Measurements from ENCODE around the gene ANXA6. TPM values are rescaled to one million over a fixed set of nuclear protein-coding genes. Genes with fewer than 3 reads are reported as not detected.

ANXA6 gene
- total RNA-seq, 4 donors from 2014 or later: 8.6 to 80.3 (median 24.9) TPM

DNA sequence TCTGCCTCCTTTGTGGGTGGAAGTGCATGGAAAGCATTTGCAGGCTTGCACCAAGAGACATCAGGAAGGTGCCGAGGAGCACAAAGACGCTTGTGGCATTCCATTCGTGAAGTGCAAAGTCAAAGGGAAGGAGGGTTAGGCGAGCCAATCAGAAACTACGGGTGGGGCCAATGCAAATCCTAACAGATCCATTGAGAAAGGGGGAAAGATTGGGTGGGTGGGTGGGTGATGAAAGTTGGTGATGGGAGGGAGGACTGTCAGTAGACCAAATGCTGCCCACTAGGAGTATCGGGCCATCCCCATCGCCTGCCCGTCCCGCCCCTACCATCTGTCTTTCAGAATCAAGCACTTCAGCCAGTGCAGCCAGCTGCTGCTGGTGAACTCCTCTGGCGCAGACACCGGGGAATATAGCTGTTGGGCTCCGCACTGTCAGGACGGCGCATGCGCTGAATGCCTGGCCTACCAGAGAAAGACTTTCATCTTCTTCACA, 17.1 kb upstream of the ANXA6 start:
- 74 to 80% methylated on average over 8 to 15 of the region's 15 CpGs for WGBS, 2 donors
- H3K27me3 ChIP-seq: no peaks in the 10 kb centered on the region
- peaks cover 0 to 5% (median 0%) of the 10 kb centered on the region in 3 donors for H3K36me3 ChIP-seq
- no peaks in the 10 kb centered on the region for H3K9me3 ChIP-seq
- intact Hi-C loops (cut with DNase I): no loop called here
- H3K4me3 ChIP-seq: no peak overlapping the region
- TF ChIP-seq, protein P1, sequence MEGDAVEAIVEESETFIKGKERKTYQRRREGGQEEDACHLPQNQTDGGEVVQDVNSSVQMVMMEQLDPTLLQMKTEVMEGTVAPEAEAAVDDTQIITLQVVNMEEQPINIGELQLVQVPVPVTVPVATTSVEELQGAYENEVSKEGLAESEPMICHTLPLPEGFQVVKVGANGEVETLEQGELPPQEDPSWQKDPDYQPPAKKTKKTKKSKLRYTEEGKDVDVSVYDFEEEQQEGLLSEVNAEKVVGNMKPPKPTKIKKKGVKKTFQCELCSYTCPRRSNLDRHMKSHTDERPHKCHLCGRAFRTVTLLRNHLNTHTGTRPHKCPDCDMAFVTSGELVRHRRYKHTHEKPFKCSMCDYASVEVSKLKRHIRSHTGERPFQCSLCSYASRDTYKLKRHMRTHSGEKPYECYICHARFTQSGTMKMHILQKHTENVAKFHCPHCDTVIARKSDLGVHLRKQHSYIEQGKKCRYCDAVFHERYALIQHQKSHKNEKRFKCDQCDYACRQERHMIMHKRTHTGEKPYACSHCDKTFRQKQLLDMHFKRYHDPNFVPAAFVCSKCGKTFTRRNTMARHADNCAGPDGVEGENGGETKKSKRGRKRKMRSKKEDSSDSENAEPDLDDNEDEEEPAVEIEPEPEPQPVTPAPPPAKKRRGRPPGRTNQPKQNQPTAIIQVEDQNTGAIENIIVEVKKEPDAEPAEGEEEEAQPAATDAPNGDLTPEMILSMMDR (IDR thresholded peaks at IDR 0.05): no peak
- no peak for TF ChIP-seq POLR2A (IDR thresholded peaks at IDR 0.05)
- no peak for DNase-seq
- H3K4me1 ChIP-seq: peaks cover 0 to 9% (median 3%) of the 10 kb centered on the region in 3 donors
- peak overlapping the region in 2 of 4 donors; percentile 27 to 49 for H3K27ac ChIP-seq

DNA sequence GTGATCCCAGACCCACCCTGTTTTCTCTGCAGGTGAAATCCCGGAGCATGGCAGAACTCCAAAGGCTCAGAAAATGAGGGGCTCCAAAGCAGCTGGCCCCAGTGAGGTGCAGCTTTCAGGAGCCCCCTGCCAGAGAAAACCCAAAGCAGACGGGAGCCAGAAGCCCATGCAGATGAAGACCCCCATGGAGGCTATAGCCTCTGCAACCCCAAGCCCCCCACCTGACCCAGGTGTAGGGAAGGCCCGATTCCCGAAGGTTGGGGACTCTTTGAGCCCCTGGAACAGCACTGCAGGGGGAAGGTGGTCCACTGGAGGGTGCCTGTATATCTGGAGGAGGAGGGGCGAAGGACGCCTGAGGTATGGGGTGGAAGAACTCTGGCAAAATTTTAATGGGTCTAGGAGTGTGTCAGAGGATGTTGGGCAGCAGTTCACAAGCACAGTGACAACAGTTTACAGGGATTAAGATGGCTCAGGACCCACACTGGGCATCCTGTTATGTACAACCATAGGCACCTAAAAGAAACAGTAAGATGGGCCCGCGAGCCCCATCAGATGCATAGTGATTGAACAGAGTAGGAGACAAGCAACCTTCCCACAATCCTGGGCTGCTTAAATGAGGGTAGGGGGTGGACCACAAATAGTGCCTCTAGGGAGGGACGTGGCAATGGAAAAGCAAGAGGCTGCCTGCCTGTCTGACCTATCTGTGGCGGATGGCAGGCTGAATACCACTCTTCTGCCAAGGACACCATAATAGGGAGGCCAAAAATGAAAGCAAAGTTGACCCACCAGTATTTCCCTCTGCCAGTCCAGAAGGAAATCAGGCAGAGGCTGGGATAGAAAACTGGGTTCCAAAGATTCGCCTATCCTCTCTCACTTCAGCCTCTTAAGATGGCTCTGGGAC, 16.4 kb upstream of the ANXA6 start:
- Histone ChIP-seq H3K36me3 (peaks cover 0 to 5% (median 0%) of the 10 kb centered on the region in 3 donors), H3K9me3 (no peaks in the 10 kb centered on the region), H3K4me1 (peaks cover 0 to 9% (median 3%) of the 10 kb centered on the region in 3 donors), H3K4me3 (no peak overlapping the region), H3K27me3 (no peaks in the 10 kb centered on the region), H3K27ac (peak overlapping the region in 2 of 4 donors; percentile 17 to 49)
- no peak for DNase-seq
- TF ChIP-seq, protein P1 (IDR thresholded peaks at IDR 0.05): no peak
- no peak for TF ChIP-seq POLR2A (IDR thresholded peaks at IDR 0.05)
- 75 to 81% methylated on average over 7 to 8 of the region's 11 CpGs for WGBS, 2 donors
- intact Hi-C loops (cut with DNase I): no loop called here

DNA sequence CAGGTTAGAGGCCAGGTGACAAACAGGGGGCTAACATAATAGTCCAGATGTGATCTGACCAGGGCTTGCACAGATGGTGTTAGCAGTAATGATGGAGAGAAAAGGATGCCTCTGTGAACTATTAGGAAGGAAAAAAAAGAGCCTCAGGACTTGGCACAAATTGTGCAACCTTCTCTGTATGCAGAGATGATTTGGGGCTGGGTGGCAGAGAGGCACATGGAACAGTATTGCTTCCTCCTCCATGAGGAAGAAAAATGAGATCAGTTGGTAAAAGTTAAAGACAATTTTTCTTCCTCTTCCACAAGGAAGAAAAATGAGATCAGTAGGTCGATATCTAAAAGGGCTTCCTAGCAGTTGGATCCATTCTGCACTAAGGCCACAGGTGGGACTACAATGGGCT, 13.9 kb upstream of the ANXA6 start:
- H3K27ac ChIP-seq: no peak overlapping the region
- peaks cover 0 to 9% (median 3%) of the 10 kb centered on the region in 3 donors for H3K4me1 ChIP-seq
- no peak for DNase-seq
- H3K9me3 ChIP-seq: no peaks in the 10 kb centered on the region
- TF ChIP-seq, protein P1 (IDR thresholded peaks at IDR 0.05): no peak
- no peak for TF ChIP-seq POLR2A (IDR thresholded peaks at IDR 0.05)
- H3K36me3 ChIP-seq: no peaks in the 10 kb centered on the region
- H3K4me3 ChIP-seq: no peak overlapping the region
- WGBS, 2 donors: 56 to 100% methylated on average over 1 of the region's 1 CpG
- intact Hi-C loops (cut with DNase I): no loop called here
- H3K27me3 ChIP-seq: no peaks in the 10 kb centered on the region

DNA sequence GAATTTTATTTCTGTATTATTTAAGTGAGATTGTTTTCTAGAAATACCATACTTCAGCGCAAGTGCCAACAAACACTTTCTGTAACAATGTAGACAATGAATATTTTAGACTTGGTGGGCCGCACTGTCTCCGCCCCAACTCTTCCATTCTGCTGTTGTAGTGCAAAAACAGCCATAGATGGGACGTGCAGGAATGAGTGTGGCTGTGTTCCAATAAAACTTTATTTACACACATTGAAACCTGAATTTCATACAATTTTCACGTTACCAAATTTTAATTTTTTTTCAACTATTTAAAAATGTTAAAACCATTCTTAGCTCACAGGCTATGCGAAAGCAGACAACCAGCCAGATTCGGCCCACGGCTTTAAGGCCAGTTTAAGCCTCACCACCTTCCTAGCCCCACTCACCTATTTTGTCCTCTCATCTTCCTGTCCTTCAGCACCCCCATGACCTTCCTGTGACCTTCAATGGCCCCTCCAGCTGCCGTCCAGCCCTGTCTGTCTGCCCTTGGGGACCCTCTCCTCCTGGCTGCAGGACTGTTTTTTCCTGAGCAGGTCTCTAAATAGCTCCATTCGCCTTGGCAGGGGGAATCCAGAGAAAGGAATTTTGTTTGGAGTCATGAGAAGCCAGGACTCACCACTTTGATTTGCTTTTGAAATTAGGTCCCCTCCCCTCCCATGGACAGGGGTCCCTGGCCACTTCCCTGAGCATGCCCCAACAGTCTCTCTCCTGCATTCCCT, 11.2 kb upstream of the ANXA6 start:
- Histone ChIP-seq H3K27ac (no peak overlapping the region), H3K4me1 (peaks cover 0 to 11% (median 7%) of the 10 kb centered on the region in 3 donors), H3K27me3 (no peaks in the 10 kb centered on the region), H3K36me3 (no peaks in the 10 kb centered on the region), H3K4me3 (no peak overlapping the region), H3K9me3 (no peaks in the 10 kb centered on the region)
- no peak for TF ChIP-seq POLR2A (IDR thresholded peaks at IDR 0.05)
- DNase-seq: no peak
- intact Hi-C loops (cut with DNase I): no loop called here
- WGBS, 2 donors: 70 to 80% methylated on average over 10 of the region's 10 CpGs

DNA sequence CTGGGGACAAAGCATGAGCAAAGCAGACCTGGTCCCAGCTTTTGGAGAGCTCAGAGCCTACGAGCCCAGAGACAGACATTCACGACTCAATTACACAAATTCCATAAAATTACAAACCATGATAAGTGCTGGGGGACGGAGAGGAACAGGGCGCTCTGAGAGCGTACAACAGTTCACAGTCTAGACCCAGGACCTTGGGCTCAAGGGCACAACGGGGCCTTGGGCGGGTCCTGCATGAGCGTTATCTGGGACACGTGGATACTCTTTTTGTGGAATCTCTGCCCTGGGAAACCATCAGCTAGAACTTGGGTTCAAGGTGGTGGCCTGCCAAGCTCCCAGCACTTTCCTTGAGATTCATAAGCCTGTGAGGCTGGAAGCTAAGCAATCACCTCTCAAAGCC, 9.4 kb upstream of the ANXA6 start:
- H3K4me3 ChIP-seq: no peak overlapping the region
- H3K27ac ChIP-seq: no peak overlapping the region
- H3K9me3 ChIP-seq: no peaks in the 10 kb centered on the region
- no peak for DNase-seq
- 82 to 83% methylated on average over 9 of the region's 9 CpGs for WGBS, 2 donors
- intact Hi-C loops (cut with DNase I): no loop called here
- H3K36me3 ChIP-seq: no peaks in the 10 kb centered on the region
- TF ChIP-seq, protein P1 (IDR thresholded peaks at IDR 0.05): no peak
- TF ChIP-seq POLR2A (IDR thresholded peaks at IDR 0.05): no peak
- no peaks in the 10 kb centered on the region for H3K27me3 ChIP-seq
- peaks cover 0 to 17% (median 8%) of the 10 kb centered on the region in 3 donors for H3K4me1 ChIP-seq

Data from esophagus squamous epithelium (tissue), 5 donors.